Measurements from ENCODE around the gene MTR. TPM values are rescaled to one million over a fixed set of nuclear protein-coding genes. Genes with fewer than 3 reads are reported as not detected.
A peak's percentile ranks its signal among the peaks of the same experiment; 100 is the strongest.

MTR gene
- total RNA-seq, 2 experiments from 2014 or later = 22.3 to 63.8 TPM

DNA sequence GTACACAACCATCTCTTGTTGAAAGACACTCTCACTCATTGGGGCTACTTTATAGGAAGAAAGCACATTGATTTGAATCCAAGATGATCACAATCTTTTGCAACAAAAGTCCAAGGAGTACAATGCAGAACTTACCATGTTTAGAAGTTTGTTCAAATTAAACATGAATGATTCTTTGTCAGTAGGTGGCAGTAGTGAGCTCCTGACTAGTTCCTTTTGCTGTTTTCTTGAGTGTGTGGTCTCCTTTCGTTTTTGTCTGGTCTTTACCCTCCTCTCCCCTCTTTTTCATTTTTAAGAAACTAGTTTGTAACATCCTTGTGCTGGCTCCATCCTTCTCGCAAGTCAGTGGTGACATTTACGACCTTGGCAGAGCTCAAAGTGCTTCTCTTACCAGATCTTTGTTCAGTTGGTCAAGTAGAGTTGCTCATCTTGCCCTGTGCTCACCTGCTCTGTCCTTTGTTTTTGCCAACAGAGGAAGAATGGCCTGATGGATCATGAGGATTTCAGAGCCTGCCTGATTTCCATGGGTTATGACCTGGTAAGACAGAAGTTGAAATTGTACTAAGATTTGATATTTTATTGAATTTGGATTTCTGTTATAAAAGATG lies 35.7 kb upstream of the MTR start:
- DNase-seq (ENCODE audit: low spot score) = peak; percentile 66
- no peaks in the 10 kb centered on the region for H3K9me3 ChIP-seq (ENCODE audit: low read length)
- intact Hi-C loops (cut with micrococcal nuclease; ENCODE audit: unreplicated experiment) = loop anchor here (2.0 to 10.0 kb wide), 4 partner anchors 109 to 805 kb away; no protein-coding TSS in a partner anchor
- H3K4me1 ChIP-seq (ENCODE audit: insufficient read depth, low read length, poor library complexity, severe bottlenecking) = no peaks in the 10 kb centered on the region
- no peaks in the 10 kb centered on the region for H3K9me2 ChIP-seq (ENCODE audit: insufficient read depth, low read length)
- H3K27ac ChIP-seq (ENCODE audit: low read depth, low read length, poor library complexity, severe bottlenecking) = no peak overlapping the region
- peak overlapping the region; percentile 47 for H3K4me2 ChIP-seq (ENCODE audit: low read length)
- peak overlapping the region; percentile 14 for H3K4me3 ChIP-seq (ENCODE audit: low read depth, low read length, poor library complexity, severe bottlenecking)
- no TSS peak for BruUV-seq (replicated peaks)
- TF ChIP-seq EZH2phosphoT487 (IDR thresholded peaks at IDR 0.05; ENCODE audit: borderline replicate concordance, low read depth, low read length) = no peak
- TF ChIP-seq, protein P1, sequence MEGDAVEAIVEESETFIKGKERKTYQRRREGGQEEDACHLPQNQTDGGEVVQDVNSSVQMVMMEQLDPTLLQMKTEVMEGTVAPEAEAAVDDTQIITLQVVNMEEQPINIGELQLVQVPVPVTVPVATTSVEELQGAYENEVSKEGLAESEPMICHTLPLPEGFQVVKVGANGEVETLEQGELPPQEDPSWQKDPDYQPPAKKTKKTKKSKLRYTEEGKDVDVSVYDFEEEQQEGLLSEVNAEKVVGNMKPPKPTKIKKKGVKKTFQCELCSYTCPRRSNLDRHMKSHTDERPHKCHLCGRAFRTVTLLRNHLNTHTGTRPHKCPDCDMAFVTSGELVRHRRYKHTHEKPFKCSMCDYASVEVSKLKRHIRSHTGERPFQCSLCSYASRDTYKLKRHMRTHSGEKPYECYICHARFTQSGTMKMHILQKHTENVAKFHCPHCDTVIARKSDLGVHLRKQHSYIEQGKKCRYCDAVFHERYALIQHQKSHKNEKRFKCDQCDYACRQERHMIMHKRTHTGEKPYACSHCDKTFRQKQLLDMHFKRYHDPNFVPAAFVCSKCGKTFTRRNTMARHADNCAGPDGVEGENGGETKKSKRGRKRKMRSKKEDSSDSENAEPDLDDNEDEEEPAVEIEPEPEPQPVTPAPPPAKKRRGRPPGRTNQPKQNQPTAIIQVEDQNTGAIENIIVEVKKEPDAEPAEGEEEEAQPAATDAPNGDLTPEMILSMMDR (conservative IDR thresholded peaks at IDR 0.05; ENCODE audit: low read length) = peak; percentile 89
- POLR2A ChIA-PET = interaction anchor here (0.6 kb wide), 1 partner anchor 153 kb away, joined by 3 read pairs; no protein-coding TSS in a partner anchor
- H4K20me1 ChIP-seq (ENCODE audit: insufficient read depth, low read length) = no peaks in the 10 kb centered on the region
- CTCF ChIA-PET (ENCODE audit: unreplicated experiment) = no interaction called here
- H3K36me3 ChIP-seq (ENCODE audit: insufficient read depth, low read length) = no peaks in the 10 kb centered on the region
- no peaks in the 10 kb centered on the region for H3K79me2 ChIP-seq (ENCODE audit: insufficient read depth, low read depth, low read length)
- H2AFZ ChIP-seq (ENCODE audit: low read length) = peak overlapping the region; percentile 82; the same call in 1 of the 2 replicates

DNA sequence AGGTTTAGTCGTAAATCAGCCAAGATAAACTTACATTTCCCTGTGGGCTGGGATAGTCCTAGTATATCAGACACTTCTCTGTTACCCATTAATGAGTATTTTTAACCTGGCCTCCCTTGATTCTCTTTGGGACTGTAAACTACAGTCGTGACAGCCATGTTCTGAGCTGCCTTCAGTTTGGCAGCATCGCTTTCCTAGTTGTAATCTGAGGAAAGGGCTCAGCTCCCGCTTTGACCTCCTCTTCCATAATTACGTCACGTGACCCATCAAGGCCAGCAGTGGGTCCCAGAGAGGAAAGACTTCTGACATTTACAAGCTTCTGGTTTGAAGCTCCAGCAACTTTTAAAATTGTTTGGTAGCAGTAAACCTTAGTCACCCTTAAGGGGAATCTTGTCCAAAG lies 34.6 kb upstream of the MTR start:
- CTCF ChIA-PET (ENCODE audit: unreplicated experiment) = no interaction called here
- Histone ChIP-seq H3K4me3 (ENCODE audit: low read depth, low read length, poor library complexity, severe bottlenecking) (no peak overlapping the region), H3K9me2 (ENCODE audit: insufficient read depth, low read length) (no peaks in the 10 kb centered on the region), H3K27ac (ENCODE audit: low read depth, low read length, poor library complexity, severe bottlenecking) (no peak overlapping the region), H3K9me3 (ENCODE audit: low read length) (no peaks in the 10 kb centered on the region), H3K4me2 (ENCODE audit: low read length) (no peak overlapping the region), H3K36me3 (ENCODE audit: insufficient read depth, low read length) (no peaks in the 10 kb centered on the region), H3K79me2 (ENCODE audit: insufficient read depth, low read depth, low read length) (no peaks in the 10 kb centered on the region), H4K20me1 (ENCODE audit: insufficient read depth, low read length) (no peaks in the 10 kb centered on the region), H3K4me1 (ENCODE audit: insufficient read depth, low read length, poor library complexity, severe bottlenecking) (no peaks in the 10 kb centered on the region), H2AFZ (ENCODE audit: low read length) (no peak overlapping the region)
- BruUV-seq (replicated peaks) = no TSS peak
- TF ChIP-seq, protein P1 (conservative IDR thresholded peaks at IDR 0.05; ENCODE audit: low read length) = no peak
- TF ChIP-seq EZH2phosphoT487 (IDR thresholded peaks at IDR 0.05; ENCODE audit: borderline replicate concordance, low read depth, low read length) = no peak
- DNase-seq (ENCODE audit: low spot score) = no peak
- POLR2A ChIA-PET = interaction anchor here (0.8 kb wide), 1 partner anchor 1589 kb away, joined by 3 read pairs; no protein-coding TSS in a partner anchor
- intact Hi-C loops (cut with micrococcal nuclease; ENCODE audit: unreplicated experiment) = no loop called here

DNA sequence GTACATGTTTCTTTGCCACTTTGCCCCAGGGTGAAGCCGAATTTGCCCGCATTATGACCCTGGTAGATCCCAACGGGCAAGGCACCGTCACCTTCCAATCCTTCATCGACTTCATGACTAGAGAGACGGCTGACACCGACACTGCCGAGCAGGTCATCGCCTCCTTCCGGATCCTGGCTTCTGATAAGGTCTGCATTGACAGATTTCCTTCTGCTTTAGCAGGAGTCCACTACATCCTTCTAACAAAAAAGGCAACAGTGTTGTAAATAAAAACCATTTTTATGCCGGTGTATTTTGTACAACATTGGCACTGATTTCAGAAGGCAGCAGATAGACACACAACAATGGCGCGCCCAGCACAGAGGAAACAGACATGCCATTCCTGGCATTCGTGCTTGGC lies 34.1 kb upstream of the MTR start:
- Histone ChIP-seq H3K79me2 (ENCODE audit: insufficient read depth, low read depth, low read length) (no peaks in the 10 kb centered on the region), H3K4me3 (ENCODE audit: low read depth, low read length, poor library complexity, severe bottlenecking) (no peak overlapping the region), H3K36me3 (ENCODE audit: insufficient read depth, low read length) (no peaks in the 10 kb centered on the region), H3K27ac (ENCODE audit: low read depth, low read length, poor library complexity, severe bottlenecking) (no peak overlapping the region), H2AFZ (ENCODE audit: low read length) (no peak overlapping the region), H3K9me2 (ENCODE audit: insufficient read depth, low read length) (no peaks in the 10 kb centered on the region), H3K9me3 (ENCODE audit: low read length) (no peaks in the 10 kb centered on the region), H4K20me1 (ENCODE audit: insufficient read depth, low read length) (no peaks in the 10 kb centered on the region), H3K4me1 (ENCODE audit: insufficient read depth, low read length, poor library complexity, severe bottlenecking) (no peaks in the 10 kb centered on the region), H3K4me2 (ENCODE audit: low read length) (no peak overlapping the region)
- ChIA-PET POLR2A (no interaction called here), CTCF (ENCODE audit: unreplicated experiment) (no interaction called here)
- intact Hi-C loops (cut with micrococcal nuclease; ENCODE audit: unreplicated experiment) = no loop called here
- no peak for DNase-seq (ENCODE audit: low spot score)
- TF ChIP-seq, protein P1 (conservative IDR thresholded peaks at IDR 0.05; ENCODE audit: low read length) = no peak
- BruUV-seq (replicated peaks) = no TSS peak

Measured in OCI-LY7 (cell line).